Astrocyte of the spinal cord (primary cell): Measurements from ENCODE around the gene TRMT2A.

ENCODE experiments used
- DNase-seq: peaks from one replicate; pipeline ENCODE4 v3.0.0; 2011; ENCODE audit warnings: low read depth, low spot score
- H3K4me3 ChIP-seq: 2 replicates; pipeline ENCODE4 v1.5.1; 2011; ENCODE audit warnings: low read depth, mild to moderate bottlenecking, low read length, moderate library complexity
- CTCF ChIP-seq: IDR thresholded peaks from 2 replicates; pipeline ENCODE4 v1.5.1; 2012; ENCODE audit warnings: low read depth, mild to moderate bottlenecking, low read length, inconsistent platforms
- in situ Hi-C: cut with HindIII; loops from 2 replicates; pipeline ENCODE4 v1.10.0; 2017; ENCODE audit warnings: low sequenced_read_pairs

The TRMT2A gene

GRCh38 chr22:20112623-20113511 is 4.2 kb downstream of the TRMT2A start:
- no peak overlapping the region for H3K4me3 ChIP-seq
- no peak for DNase-seq
- in situ Hi-C loops, result no loop called here
- TF ChIP-seq CTCF, result no peak

DNA sequence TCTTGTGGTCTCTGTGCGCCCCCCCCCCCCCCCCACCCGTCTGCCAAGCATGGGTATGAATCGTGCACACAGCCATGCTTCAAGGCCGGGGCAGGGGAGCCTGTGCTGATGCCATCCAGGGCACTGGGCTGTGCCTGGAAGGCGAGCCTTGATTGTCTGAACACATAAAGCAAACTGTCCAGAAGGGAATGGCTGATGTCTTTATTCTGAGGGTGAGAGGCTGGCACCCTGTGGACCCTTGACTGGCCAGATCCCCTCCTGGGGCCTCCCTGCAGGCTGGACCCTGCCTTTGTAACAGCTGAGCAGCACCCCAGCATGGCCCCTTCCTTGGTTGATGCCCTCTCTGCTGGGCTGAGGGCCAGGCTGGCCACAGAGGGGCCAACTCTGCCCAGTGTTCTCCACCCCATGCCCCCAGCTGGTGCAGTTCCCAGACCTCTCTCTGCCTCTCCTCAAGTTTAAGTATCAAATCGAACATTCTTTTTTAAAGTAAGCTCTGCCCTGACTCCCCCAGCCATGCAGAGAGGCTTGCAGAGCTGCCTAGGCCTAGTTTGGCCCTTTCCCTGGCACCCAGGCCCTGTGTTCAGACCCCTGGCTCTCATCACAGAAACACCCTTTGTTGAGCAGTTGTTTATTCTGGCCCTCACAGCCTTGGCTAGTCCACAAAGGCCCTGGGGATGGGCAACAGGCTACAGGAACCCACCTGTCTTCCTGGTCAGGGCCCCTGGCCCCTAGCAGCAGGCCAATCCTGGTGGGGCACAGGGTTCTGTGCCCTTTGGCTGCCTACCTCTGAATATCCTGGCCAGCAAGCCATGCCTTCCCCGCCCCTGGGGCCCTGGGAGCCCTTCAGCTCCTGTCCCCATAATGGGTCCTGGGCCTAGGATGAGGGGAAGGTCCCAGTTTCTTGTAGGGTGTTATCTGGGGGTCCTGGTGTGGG is 5.1 kb downstream of the TRMT2A start:
- no peak for TF ChIP-seq CTCF
- no peak for DNase-seq
- in situ Hi-C loops, result no loop called here
- no peak overlapping the region for H3K4me3 ChIP-seq

DNA sequence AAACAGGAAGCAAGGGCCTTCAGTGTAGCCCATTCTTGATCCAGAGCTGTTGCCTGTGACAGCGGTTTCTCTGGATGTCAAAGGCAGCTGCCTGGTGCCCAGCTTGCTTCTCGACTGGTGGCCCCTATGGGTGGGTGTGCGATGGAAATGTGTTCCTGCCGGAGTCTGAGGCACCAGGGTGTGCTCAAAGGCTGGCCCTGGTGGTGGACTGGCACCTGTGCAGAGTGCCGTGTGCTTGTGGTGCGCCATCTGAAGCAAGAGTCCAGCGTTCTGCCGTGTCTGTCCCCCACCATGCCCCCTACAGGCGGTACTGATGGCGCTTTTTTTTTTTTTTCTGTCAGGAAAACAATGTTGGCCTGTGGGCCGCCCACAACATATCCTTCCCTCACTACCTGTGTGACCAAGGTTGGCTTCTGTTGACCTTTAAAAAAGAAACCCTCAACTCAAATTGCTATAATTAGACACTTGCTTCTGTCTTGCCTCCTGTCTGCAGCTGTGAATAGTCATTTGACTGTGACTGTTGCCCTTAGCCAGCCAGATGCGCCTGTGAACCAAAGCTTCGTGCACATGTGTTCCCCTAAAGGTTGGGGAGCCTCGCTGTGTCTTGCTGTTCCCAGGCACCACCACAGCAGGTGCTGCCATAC is 5.9 kb downstream of the TRMT2A start:
- DNase-seq, result peak; percentile 19
- H3K4me3 ChIP-seq, result no peak overlapping the region
- in situ Hi-C loops, result no loop called here
- TF ChIP-seq CTCF, result peak; percentile 55

DNA sequence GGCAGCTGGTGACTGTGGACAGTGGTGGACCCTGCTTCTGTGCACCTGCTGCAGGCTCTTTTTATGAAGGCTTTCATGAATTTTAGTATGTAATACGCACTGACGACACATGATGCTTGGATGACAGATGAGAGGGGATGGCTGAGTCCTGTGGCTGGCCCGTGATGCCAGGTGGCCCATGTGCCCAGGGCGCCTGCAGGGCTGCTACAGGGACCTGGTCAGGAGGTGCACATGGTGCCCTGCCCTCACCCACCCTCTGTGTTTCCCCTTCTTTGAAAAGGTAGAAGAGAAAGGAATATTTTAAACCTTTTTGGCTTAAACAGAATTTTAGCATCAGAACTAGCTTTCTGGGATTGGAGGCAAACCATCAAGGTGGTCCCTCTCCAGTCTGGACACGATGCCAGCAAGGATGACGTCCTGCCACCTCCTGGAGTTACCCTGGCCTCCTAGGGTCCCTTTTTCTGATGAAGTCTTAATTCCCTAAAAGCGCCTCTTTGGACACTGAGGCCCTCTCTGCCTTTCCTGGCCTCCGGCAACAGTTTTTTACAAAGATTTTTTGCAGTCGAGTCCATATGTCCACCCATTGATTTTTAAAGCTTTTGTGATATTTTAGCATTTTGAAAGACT is 6.6 kb downstream of the TRMT2A start:
- in situ Hi-C loops, result no loop called here
- no peak for DNase-seq
- TF ChIP-seq CTCF, result no peak

DNA sequence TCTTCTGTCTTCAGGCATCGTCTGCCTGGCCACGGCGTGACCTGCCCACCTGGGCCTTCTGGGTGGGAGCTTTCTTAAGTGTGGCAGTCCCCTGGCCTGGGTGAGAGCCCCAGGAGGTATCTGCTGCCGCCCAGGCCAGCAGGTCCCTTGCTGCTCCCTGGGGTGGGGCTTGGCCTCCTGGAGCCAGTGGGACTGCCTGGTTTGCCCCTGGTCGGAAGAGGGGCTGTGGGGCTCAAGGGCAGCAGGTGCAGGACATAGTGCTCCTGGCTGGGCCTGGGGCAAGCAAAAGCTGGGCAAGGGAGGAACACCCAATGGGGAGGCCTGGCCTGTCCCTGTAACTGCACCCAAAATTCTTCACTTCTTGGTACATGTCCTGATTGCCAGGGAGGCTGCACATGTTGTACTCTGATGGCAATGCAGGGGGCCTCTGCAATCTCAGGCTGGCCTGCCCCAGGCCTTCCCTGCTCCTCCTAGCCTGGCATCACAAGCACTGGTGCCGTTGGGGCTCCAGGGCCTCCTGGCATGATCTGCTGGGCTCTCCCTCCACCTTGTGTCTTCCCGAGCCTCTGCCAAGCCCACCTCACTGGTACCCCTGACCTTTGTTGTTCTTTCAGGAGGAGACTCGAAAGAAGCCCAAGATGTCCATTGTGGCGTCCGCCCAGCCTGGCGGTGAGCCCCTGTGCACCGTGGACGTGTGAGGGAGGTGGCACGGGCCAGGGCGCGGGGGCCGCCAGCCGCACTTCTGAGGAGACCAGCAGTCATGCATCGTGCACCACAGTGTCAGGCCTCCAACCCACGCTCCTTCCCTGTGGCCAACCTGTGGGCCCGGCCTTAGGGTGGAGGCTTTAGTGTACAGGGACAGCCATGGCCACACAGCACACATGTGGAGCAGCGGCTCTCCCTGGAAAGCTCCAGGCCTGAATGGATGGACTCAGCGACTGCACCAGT is 7.3 kb downstream of the TRMT2A start:
- in situ Hi-C loops, result no loop called here
- no peak overlapping the region for H3K4me3 ChIP-seq
- no peak for DNase-seq
- TF ChIP-seq CTCF, result no peak

More for the DNA sequence above, 6.6 kb downstream of the TRMT2A start:
- H3K4me3 ChIP-seq, result no peak overlapping the region
